Measurements from ENCODE around the gene NAALADL2.
"Not testable (repeated sequence)": the region's sequence is repeated elsewhere in the genome, so short reads cannot be mapped to it uniquely, and the experiment has no call there.

The NAALADL2 gene

DNA sequence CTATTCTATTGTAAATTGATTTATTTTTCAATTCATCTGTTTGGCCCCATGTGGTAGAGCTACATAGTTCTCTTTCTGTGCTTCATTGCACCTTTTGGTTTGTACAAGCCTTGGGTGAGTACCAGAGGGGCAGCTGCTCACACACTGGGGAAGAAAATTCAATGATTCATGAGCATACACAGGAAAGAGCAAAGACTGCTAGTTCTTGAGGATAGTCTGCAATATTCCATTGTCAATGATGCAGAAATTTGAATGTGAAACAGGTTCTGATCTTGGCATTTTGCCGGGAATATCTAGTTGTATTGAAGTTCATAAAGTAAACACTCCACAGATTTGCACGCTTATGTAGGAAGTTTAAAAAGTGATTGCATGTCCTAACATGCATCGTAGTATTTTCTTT, 304.6 kb downstream of the NAALADL2 start:
- Histone ChIP-seq H3K4me1 (ENCODE audit: control insufficient read depth, insufficient read depth, low read length) (no peaks in the 10 kb centered on the region), H3K9me3 (ENCODE audit: control insufficient read depth, insufficient read depth, low read depth, low read length) (no peaks in the 10 kb centered on the region), H3K36me3 (ENCODE audit: control insufficient read depth, insufficient read depth, low read length) (no peaks in the 10 kb centered on the region), H3K27me3 (ENCODE audit: control insufficient read depth, insufficient read depth, low read length) (no peaks in the 10 kb centered on the region), H3K9ac (ENCODE audit: low read length) (no peak overlapping the region), H3K4me3 (ENCODE audit: low read depth, low read length) (no peak overlapping the region), H3K27ac (ENCODE audit: low read depth, low read length) (no peak overlapping the region)

DNA sequence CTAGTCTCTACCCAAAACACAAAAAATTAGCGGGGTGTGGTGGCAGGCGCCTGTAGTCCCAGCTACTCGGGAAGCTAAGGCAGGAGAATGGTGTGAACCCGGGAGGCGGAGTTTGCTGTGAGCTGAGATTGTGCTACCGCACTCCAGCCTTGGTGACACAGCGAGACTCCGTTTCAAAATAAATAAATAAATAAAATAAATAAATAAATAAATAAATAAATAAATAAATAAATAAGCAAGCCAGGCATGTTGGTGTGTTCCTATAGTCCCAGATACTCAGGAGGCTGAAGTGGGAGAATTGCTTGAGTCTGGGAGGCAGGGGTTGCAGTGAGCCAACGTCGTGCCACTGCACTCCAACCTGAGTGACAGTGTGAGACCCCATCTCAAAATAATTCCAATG, 314.0 kb downstream of the NAALADL2 start:
- H3K4me3 ChIP-seq (ENCODE audit: low read depth, low read length); H3K36me3 ChIP-seq (ENCODE audit: control insufficient read depth, insufficient read depth, low read length); H3K27ac ChIP-seq (ENCODE audit: low read depth, low read length); H3K9me3 ChIP-seq (ENCODE audit: control insufficient read depth, insufficient read depth, low read depth, low read length); H3K4me1 ChIP-seq (ENCODE audit: control insufficient read depth, insufficient read depth, low read length); H3K27me3 ChIP-seq (ENCODE audit: control insufficient read depth, insufficient read depth, low read length); H3K9ac ChIP-seq (ENCODE audit: low read length): not testable (repeated sequence)

DNA sequence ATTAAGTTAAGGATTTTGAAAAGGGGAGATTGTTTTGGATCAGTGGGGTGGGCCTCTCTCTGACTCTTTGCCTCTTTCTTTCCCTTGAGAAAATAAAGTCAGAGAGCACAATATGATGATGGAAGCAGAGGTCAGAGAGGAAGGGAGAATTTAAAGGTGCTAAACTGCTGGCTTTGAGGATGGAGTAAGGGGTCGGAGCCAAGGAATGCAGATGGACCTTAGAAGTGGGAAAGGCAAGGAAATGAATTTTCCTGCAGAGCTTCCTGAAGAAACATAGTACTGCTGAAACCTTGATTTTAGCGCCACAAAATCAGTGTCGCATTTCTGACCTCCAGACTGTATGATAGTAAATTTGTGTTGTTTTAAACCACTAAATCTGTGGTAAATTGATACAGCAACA, 317.4 kb downstream of the NAALADL2 start:
- H3K27me3 ChIP-seq (ENCODE audit: control insufficient read depth, insufficient read depth, low read length), result no peaks in the 10 kb centered on the region
- H3K27ac ChIP-seq (ENCODE audit: low read depth, low read length), result no peak overlapping the region
- H3K9ac ChIP-seq (ENCODE audit: low read length), result no peak overlapping the region
- no peak overlapping the region for H3K4me3 ChIP-seq (ENCODE audit: low read depth, low read length)
- no peaks in the 10 kb centered on the region for H3K36me3 ChIP-seq (ENCODE audit: control insufficient read depth, insufficient read depth, low read length)
- no peaks in the 10 kb centered on the region for H3K9me3 ChIP-seq (ENCODE audit: control insufficient read depth, insufficient read depth, low read depth, low read length)
- H3K4me1 ChIP-seq (ENCODE audit: control insufficient read depth, insufficient read depth, low read length), result no peaks in the 10 kb centered on the region

DNA sequence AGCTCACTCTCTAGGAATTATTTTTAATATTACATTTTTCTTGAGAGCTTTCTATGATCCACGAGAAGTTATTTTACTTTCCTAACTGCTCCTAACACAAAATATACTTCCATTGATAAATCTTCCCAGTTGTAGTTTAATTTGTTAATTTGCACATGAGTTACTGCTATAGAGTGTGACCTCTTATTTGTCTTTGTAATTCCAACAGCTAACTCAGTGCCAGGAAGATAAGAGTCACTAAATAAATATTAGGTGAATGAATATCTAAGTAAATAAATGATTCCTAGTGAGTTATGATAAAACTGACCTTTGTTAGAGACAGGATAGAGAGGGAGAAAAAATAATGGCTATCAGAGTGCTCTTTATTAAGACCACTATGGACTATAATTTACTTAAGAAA, 319.9 kb downstream of the NAALADL2 start:
- no peaks in the 10 kb centered on the region for H3K36me3 ChIP-seq (ENCODE audit: control insufficient read depth, insufficient read depth, low read length)
- no peak overlapping the region for H3K9ac ChIP-seq (ENCODE audit: low read length)
- no peaks in the 10 kb centered on the region for H3K27me3 ChIP-seq (ENCODE audit: control insufficient read depth, insufficient read depth, low read length)

DNA sequence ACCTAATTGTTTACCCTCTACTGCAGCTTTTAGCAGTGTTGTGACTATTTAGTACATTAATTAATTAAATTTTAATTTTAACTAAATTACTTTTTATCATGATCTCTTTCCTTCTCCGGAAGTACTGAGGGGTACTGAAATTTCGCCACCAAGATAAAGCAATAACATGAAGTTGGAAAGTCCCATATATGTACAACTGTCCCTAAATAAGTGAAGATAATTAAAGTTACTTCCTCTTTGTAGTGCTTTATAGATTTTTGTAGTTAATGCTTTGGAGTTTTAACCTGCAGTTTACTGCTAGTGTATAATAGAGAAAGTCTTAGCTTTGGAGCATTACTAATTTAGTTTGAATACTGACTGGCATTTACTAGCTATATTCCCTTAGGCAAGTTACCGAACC, 325.3 kb downstream of the NAALADL2 start:
- no peak overlapping the region for H3K27ac ChIP-seq (ENCODE audit: low read depth, low read length)
- no peaks in the 10 kb centered on the region for H3K9me3 ChIP-seq (ENCODE audit: control insufficient read depth, insufficient read depth, low read depth, low read length)
- no peaks in the 10 kb centered on the region for H3K27me3 ChIP-seq (ENCODE audit: control insufficient read depth, insufficient read depth, low read length)
- H3K36me3 ChIP-seq (ENCODE audit: control insufficient read depth, insufficient read depth, low read length), result no peaks in the 10 kb centered on the region
- H3K9ac ChIP-seq (ENCODE audit: low read length), result no peak overlapping the region
- H3K4me1 ChIP-seq (ENCODE audit: control insufficient read depth, insufficient read depth, low read length), result no peaks in the 10 kb centered on the region
- H3K4me3 ChIP-seq (ENCODE audit: low read depth, low read length), result no peak overlapping the region

More for the DNA sequence above, 319.9 kb downstream of the NAALADL2 start:
- Histone ChIP-seq H3K9me3 (ENCODE audit: control insufficient read depth, insufficient read depth, low read depth, low read length) (no peaks in the 10 kb centered on the region), H3K4me3 (ENCODE audit: low read depth, low read length) (no peak overlapping the region), H3K4me1 (ENCODE audit: control insufficient read depth, insufficient read depth, low read length) (no peaks in the 10 kb centered on the region), H3K27ac (ENCODE audit: low read depth, low read length) (no peak overlapping the region)

DNA sequence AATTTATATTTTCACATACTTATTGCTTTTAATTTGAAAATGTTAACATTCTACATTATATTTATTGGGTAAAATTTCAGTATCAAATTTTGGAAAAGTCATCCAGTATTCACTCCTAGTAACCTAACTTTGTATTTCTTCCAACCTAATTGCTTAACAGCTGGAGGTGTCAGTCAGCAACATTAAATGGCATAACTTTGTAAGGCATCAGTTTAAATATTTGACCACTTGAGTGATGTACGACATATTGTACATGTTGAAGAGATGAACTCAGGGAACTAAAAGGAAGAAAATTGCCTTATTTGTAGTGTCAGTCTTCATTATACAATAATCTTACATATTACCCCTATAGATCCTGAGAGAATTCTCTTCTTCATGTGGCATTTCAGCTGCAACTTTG, 326.8 kb downstream of the NAALADL2 start:
- no peak overlapping the region for H3K9ac ChIP-seq (ENCODE audit: low read length)
- no peaks in the 10 kb centered on the region for H3K9me3 ChIP-seq (ENCODE audit: control insufficient read depth, insufficient read depth, low read depth, low read length)
- no peaks in the 10 kb centered on the region for H3K27me3 ChIP-seq (ENCODE audit: control insufficient read depth, insufficient read depth, low read length)
- no peak overlapping the region for H3K4me3 ChIP-seq (ENCODE audit: low read depth, low read length)
- H3K36me3 ChIP-seq (ENCODE audit: control insufficient read depth, insufficient read depth, low read length), result no peaks in the 10 kb centered on the region
- H3K4me1 ChIP-seq (ENCODE audit: control insufficient read depth, insufficient read depth, low read length), result no peaks in the 10 kb centered on the region
- no peak overlapping the region for H3K27ac ChIP-seq (ENCODE audit: low read depth, low read length)

DNA sequence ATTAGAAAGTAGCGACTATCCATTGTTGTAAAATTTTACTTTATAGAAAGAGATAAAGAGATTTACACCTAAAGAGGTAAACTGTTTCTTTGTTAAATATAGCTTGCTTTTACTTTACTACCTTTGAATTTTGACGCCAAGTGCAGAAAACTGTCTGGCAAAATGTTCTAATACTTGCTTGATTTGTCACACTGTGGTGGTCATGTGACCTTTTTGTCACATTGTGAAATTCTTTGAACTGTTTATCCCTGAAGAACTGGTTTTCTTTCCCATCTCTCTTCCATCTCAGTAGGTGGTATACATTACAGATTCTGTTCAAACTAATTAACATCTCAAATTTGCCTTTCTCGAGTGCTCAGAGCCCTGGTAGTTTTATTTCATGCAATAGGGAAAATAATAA, 327.4 kb downstream of the NAALADL2 start:
- Histone ChIP-seq H3K27ac (ENCODE audit: low read depth, low read length) (no peak overlapping the region), H3K36me3 (ENCODE audit: control insufficient read depth, insufficient read depth, low read length) (no peaks in the 10 kb centered on the region), H3K4me3 (ENCODE audit: low read depth, low read length) (no peak overlapping the region), H3K4me1 (ENCODE audit: control insufficient read depth, insufficient read depth, low read length) (no peaks in the 10 kb centered on the region), H3K9ac (ENCODE audit: low read length) (no peak overlapping the region), H3K27me3 (ENCODE audit: control insufficient read depth, insufficient read depth, low read length) (no peaks in the 10 kb centered on the region), H3K9me3 (ENCODE audit: control insufficient read depth, insufficient read depth, low read depth, low read length) (no peaks in the 10 kb centered on the region)

DNA sequence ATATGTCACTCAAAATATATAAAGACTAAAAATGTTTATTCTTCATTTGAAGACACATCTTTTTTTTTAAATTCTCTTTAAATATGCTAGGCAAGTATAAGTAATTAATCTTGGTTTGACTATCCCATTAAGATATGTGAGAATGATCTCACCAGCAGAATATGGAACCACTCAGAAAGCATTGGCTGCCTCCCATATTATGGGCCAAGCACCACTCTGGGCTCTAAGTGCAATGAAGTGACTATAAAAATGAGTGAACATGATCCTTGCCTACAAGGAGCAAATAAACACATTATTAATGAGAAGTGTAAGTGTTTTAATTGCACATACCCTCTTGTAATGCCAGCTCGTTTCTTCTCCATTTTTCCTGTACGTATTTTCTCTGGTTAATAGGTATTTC, 328.5 kb downstream of the NAALADL2 start:
- no peaks in the 10 kb centered on the region for H3K36me3 ChIP-seq (ENCODE audit: control insufficient read depth, insufficient read depth, low read length)
- H3K9ac ChIP-seq (ENCODE audit: low read length), result no peak overlapping the region
- H3K9me3 ChIP-seq (ENCODE audit: control insufficient read depth, insufficient read depth, low read depth, low read length), result no peaks in the 10 kb centered on the region
- H3K4me1 ChIP-seq (ENCODE audit: control insufficient read depth, insufficient read depth, low read length), result no peaks in the 10 kb centered on the region
- no peak overlapping the region for H3K27ac ChIP-seq (ENCODE audit: low read depth, low read length)
- no peaks in the 10 kb centered on the region for H3K27me3 ChIP-seq (ENCODE audit: control insufficient read depth, insufficient read depth, low read length)
- H3K4me3 ChIP-seq (ENCODE audit: low read depth, low read length), result no peak overlapping the region

DNA sequence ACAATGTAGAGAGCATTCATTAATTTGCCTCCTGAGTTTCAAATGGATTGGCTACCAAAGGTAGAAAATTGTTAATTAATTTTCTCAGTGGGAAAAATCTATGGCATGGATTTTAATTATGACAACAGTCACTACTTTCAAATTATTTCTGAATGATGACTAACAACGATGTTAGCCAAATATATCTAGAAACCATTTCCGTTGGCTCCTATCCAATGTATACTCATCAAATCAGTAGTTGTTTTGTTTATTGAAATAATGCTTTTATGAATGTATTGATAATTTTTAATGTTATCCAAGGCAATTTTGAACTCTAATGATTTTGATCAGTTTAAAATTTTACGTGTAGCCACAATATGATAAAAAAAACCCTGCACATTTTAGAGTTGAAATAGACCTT, 333.4 kb downstream of the NAALADL2 start:
- H3K36me3 ChIP-seq (ENCODE audit: control insufficient read depth, insufficient read depth, low read length), result no peaks in the 10 kb centered on the region
- H3K27ac ChIP-seq (ENCODE audit: low read depth, low read length), result no peak overlapping the region
- no peak overlapping the region for H3K4me3 ChIP-seq (ENCODE audit: low read depth, low read length)
- H3K4me1 ChIP-seq (ENCODE audit: control insufficient read depth, insufficient read depth, low read length), result no peaks in the 10 kb centered on the region
- H3K27me3 ChIP-seq (ENCODE audit: control insufficient read depth, insufficient read depth, low read length), result no peaks in the 10 kb centered on the region
- H3K9ac ChIP-seq (ENCODE audit: low read length), result no peak overlapping the region
- no peaks in the 10 kb centered on the region for H3K9me3 ChIP-seq (ENCODE audit: control insufficient read depth, insufficient read depth, low read depth, low read length)

DNA sequence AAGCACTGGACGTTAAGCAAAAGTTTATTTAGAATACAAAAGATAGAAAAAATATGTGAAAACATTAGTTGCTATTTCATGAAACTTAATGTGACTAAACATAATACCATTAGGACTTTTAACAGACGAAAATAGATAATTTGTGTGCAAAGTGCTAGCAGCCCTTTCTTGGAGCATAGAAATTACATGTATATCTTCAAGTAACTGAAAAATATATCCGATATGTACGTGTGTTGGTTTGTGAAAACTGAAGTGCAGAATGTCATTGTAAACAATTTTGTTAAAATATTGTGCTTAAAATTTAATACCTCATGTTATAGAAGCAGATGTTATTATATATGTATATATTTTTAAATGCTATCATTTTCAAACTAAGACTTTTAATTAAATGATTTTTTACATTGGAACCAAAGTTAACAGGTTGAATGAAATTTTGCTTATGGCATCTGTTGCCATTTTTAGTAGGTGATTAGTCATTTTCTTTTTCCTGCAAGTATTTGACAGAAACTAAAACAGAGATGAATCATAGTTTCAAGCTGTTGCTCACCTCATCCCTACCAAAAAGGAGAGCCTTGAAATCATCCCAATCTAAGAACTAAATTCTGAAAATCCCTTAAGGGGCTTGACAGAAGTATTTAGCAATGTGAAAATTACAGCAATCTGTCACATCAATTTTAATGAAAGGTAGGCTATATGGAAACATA, 334.8 kb downstream of the NAALADL2 start:
- Histone ChIP-seq H3K4me1 (ENCODE audit: control insufficient read depth, insufficient read depth, low read length) (no peaks in the 10 kb centered on the region), H3K27ac (ENCODE audit: low read depth, low read length) (no peak overlapping the region), H3K27me3 (ENCODE audit: control insufficient read depth, insufficient read depth, low read length) (no peaks in the 10 kb centered on the region), H3K36me3 (ENCODE audit: control insufficient read depth, insufficient read depth, low read length) (no peaks in the 10 kb centered on the region), H3K4me3 (ENCODE audit: low read depth, low read length) (no peak overlapping the region), H3K9ac (ENCODE audit: low read length) (no peak overlapping the region), H3K9me3 (ENCODE audit: control insufficient read depth, insufficient read depth, low read depth, low read length) (no peaks in the 10 kb centered on the region)

DNA sequence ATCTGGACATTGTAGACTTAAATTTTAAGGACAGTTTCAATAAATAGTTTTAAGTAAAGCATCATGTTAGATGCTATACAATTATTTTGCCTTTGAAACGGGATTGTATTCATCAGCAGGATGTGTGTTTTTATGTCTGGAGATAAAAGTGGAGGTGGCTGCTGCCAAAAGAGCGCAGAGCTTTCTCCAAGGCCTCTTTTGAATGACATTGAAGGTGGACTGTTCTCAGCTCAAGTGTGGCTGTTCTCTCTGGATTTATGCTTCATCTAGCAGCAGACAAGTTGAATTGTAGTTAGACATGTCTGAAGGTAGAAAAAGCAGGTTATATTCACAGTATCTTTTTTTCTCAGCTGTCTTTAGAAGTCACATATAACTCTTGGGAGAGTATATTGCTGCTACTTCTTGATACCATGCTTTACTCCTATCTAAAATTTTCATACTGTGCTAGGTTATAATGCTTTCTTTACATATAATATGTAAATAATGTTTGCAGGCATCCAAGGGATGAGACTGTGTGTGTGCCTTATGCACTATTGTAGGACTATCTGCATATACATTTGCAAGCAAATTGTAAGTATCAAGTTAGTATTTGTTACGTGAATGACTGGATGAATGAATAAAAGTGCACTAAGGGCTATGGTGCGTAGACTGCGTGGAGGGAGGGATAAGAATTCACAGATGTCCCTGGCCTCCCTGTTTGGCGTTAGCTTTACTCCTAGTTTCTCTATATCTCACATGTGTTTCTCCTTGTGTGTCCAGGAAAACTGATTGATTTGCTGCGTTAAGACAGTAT, 340.1 kb downstream of the NAALADL2 start:
- Histone ChIP-seq H3K9me3 (ENCODE audit: control insufficient read depth, insufficient read depth, low read depth, low read length) (no peaks in the 10 kb centered on the region), H3K4me3 (ENCODE audit: low read depth, low read length) (no peak overlapping the region), H3K9ac (ENCODE audit: low read length) (no peak overlapping the region), H3K4me1 (ENCODE audit: control insufficient read depth, insufficient read depth, low read length) (no peaks in the 10 kb centered on the region), H3K27me3 (ENCODE audit: control insufficient read depth, insufficient read depth, low read length) (no peaks in the 10 kb centered on the region), H3K27ac (ENCODE audit: low read depth, low read length) (no peak overlapping the region), H3K36me3 (ENCODE audit: control insufficient read depth, insufficient read depth, low read length) (no peaks in the 10 kb centered on the region)

Data from HUES6 (cell line).